Body of pancreas (tissue), 4 donors: Measurements from ENCODE around the gene FBXL7. TPM values are rescaled to one million over a fixed set of nuclear protein-coding genes. Genes with fewer than 3 reads are reported as not detected.
A peak's percentile ranks its signal among the peaks of the same experiment; 100 is the strongest.

Experiments
- ATAC-seq: fragments of 150-250 bp; one replicate; pipeline ENCODE4 v1.9.1; 2016
- DNase-seq, 4 donors: peaks; one replicate each; pipeline ENCODE4 v3.0.0-alpha.2; 2019
- H3K27ac ChIP-seq, 4 donors: fragments of 200-600 bp; sonication (generic); 1 replicate in 3 of 4; 2 replicates in 1 of 4; pipeline versions ENCODE4 v1.5.1 to v1.6.1; 2016 to 2019; ENCODE audit warnings: mild to moderate bottlenecking in 1 of 4, mixed read lengths in 1 of 4, moderate library complexity in 1 of 4
- H3K27me3 ChIP-seq, 2 donors: fragments of 200-600 bp; sonication (generic); one replicate each; pipeline ENCODE4 v1.6.0; 2016; ENCODE audit warnings: mild to moderate bottlenecking in 1 of 2
- H3K36me3 ChIP-seq, 2 donors: fragments of 200-600 bp; sonication (generic); replicated peaks in 1 of 2; 2 replicates each; pipeline ENCODE4 v1.5.1; 2016; ENCODE audit warnings: low read depth in 2 of 2; ENCODE audit not compliant: insufficient read depth in 1 of 2
- H3K4me1 ChIP-seq: fragments of 200-600 bp; sonication (generic); one replicate; pipeline ENCODE4 v1.6.0; 2016
- H3K4me3 ChIP-seq, 2 donors: fragments of 200-600 bp; sonication (generic); 1 replicate in 1 of 2; 2 replicates in 1 of 2; pipeline ENCODE4 v1.5.1; 2016 to 2019
- H3K9me3 ChIP-seq, 3 donors: fragments of 200-600 bp; sonication (generic); 1 replicate in 2 of 3; 2 replicates in 1 of 3; pipeline ENCODE4 v1.5.1; 2016
- POLR2A ChIP-seq, 3 donors: fragments of 450-650 bp; IDR thresholded peaks; one replicate each; pipeline ENCODE4 v1.6.1; 2016; ENCODE audit warnings: antibody characterized with exemption in 3 of 3, mild to moderate bottlenecking in 2 of 3
- WGBS, 2 donors: methylation state at CpG; one replicate each; pipeline ENCODE4 v1.1.5; 2017; 5-methylcytosine and 5-hydroxymethylcytosine counted together
- intact Hi-C: fragments of 100-400 bp; cut with DNase I; formaldehyde crosslinking; loops from one replicate; pipeline ENCODE4 v1.15.1; 2023
- total RNA-seq, 2 donors: library from RNA; depleted of rRNA; stranded (reverse); fragments of >200 nt; gene quantifications; one replicate each; pipeline ENCODE4 v1.1.0, GENCODE V29; 2016
- TF ChIP-seq, protein P1 (sequence below), 7 experiments: fragments of 450-650 bp in 4 of 7; fragments of 200-600 bp in 3 of 7; sonication (generic) in 3 of 7; IDR thresholded peaks; one replicate each; pipeline ENCODE4 v1.5.1; 2016 to 2019; ENCODE audit warnings: antibody characterized with exemption in 7 of 7

FBXL7 gene
- total RNA-seq, 2 donors from 2014 or later, result 3.1 to 4.0 TPM

DNA sequence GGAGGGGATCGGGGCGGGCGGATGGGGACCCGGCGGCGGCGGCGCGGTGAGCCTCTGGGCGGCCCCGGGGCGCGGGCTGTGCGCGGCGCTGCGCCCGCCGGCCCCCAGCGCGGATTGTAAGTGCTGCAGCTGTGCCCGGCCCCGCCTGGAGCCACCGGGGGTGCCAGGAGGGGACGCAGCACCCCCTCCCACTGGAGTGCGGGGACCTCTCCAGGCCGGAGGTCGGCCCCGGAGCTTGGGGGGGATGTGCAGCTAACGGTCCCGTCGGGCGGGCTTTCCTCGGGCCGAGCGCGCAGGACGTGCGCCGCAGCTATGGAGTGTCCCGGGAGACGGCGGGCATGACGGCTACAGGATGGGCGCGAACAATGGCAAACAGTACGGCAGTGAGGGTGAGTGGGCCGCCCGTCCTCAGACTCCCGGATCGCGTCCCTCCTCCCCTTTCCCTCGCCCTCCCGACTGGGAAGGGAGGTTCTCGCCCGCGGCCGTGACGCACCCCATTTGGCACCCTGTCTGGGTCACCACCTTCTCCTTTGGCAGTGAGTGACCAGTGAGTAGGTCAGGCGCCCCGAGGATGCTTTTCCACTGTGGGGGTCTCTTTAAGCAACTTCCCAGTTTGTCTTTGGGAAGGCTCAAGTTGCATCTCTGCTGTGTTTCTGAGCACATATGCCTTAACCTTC, 483 bp downstream of the FBXL7 start:
- Histone ChIP-seq H3K27ac (peak overlapping the region in 2 of 4 donors; percentile 36 to 38), H3K36me3 (no peaks in the 10 kb centered on the region)

GRCh38 chr5:15501091-15501791, 1.3 kb downstream of the FBXL7 start:
- ATAC-seq (peak; percentile 44), DNase-seq (peak in 1 of 4 donors; percentile 28)
- Histone ChIP-seq H3K36me3 (no peaks in the 10 kb centered on the region), H3K9me3 (no peaks in the 10 kb centered on the region), H3K27me3 (peaks cover 0 to 4% of the 10 kb centered on the region in 2 donors), H3K4me3 (no peak overlapping the region), H3K4me1 (peaks cover 9% of the 10 kb centered on the region), H3K27ac (peak overlapping the region in 2 of 4 donors; percentile 5 to 38)
- 3 to 5% methylated on average over 15 of the region's 15 CpGs for WGBS, 2 donors
- TF ChIP-seq POLR2A (IDR thresholded peaks at IDR 0.05), result no peak
- TF ChIP-seq, protein P1, sequence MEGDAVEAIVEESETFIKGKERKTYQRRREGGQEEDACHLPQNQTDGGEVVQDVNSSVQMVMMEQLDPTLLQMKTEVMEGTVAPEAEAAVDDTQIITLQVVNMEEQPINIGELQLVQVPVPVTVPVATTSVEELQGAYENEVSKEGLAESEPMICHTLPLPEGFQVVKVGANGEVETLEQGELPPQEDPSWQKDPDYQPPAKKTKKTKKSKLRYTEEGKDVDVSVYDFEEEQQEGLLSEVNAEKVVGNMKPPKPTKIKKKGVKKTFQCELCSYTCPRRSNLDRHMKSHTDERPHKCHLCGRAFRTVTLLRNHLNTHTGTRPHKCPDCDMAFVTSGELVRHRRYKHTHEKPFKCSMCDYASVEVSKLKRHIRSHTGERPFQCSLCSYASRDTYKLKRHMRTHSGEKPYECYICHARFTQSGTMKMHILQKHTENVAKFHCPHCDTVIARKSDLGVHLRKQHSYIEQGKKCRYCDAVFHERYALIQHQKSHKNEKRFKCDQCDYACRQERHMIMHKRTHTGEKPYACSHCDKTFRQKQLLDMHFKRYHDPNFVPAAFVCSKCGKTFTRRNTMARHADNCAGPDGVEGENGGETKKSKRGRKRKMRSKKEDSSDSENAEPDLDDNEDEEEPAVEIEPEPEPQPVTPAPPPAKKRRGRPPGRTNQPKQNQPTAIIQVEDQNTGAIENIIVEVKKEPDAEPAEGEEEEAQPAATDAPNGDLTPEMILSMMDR (IDR thresholded peaks at IDR 0.05), result no peak
- intact Hi-C loops, result no loop called here

More for the DNA sequence above, 483 bp downstream of the FBXL7 start:
- intact Hi-C loops, result no loop called here
- ATAC-seq (peak; percentile 37), DNase-seq (peak in 3 of 4 donors; percentile 11 to 22 (median 14))
- H3K27me3 ChIP-seq, result peaks cover 0 to 4% of the 10 kb centered on the region in 2 donors
- TF ChIP-seq, protein P1 (IDR thresholded peaks at IDR 0.05), result no peak
- TF ChIP-seq POLR2A (IDR thresholded peaks at IDR 0.05), result no peak
- WGBS, 2 donors, result 0% methylated on average over 6 to 38 of the region's 61 CpGs
- peaks cover 9% of the 10 kb centered on the region for H3K4me1 ChIP-seq
- H3K9me3 ChIP-seq, result no peaks in the 10 kb centered on the region
- no peak overlapping the region for H3K4me3 ChIP-seq

- Histone ChIP-seq H3K27me3 (peaks cover 0 to 4% of the 10 kb centered on the region in 2 donors), H3K4me1 (peaks cover 9% of the 10 kb centered on the region), H3K36me3 (no peaks in the 10 kb centered on the region), H3K27ac (no peak overlapping the region), H3K4me3 (no peak overlapping the region), H3K9me3 (no peaks in the 10 kb centered on the region)
- no peak for ATAC-seq
- TF ChIP-seq POLR2A (IDR thresholded peaks at IDR 0.05), result no peak
- TF ChIP-seq, protein P1 (IDR thresholded peaks at IDR 0.05), result no peak
- no peak for DNase-seq
- 29 to 42% methylated on average over 5 of the region's 5 CpGs for WGBS, 2 donors
- intact Hi-C loops, result no loop called here
Observed at GRCh38 chr5:15502208-15502607, 2.2 kb downstream of the FBXL7 start.

- no peaks in the 10 kb centered on the region for H3K9me3 ChIP-seq
- WGBS, 2 donors, result 71 to 75% methylated on average over 5 of the region's 5 CpGs
- no peak overlapping the region for H3K4me3 ChIP-seq
- peaks cover 0 to 4% of the 10 kb centered on the region in 2 donors for H3K27me3 ChIP-seq
- no peak overlapping the region for H3K27ac ChIP-seq
- no peak for DNase-seq
- TF ChIP-seq, protein P1 (IDR thresholded peaks at IDR 0.05), result no peak
- TF ChIP-seq POLR2A (IDR thresholded peaks at IDR 0.05), result no peak
- intact Hi-C loops, result no loop called here
- ATAC-seq, result no peak
- no peaks in the 10 kb centered on the region for H3K4me1 ChIP-seq
- no peaks in the 10 kb centered on the region for H3K36me3 ChIP-seq
Observed at GRCh38 chr5:15506146-15506545, 6.2 kb downstream of the FBXL7 start.
